Measurements from ENCODE around the gene RHOBTB1.

- TF ChIP-seq, protein P1, sequence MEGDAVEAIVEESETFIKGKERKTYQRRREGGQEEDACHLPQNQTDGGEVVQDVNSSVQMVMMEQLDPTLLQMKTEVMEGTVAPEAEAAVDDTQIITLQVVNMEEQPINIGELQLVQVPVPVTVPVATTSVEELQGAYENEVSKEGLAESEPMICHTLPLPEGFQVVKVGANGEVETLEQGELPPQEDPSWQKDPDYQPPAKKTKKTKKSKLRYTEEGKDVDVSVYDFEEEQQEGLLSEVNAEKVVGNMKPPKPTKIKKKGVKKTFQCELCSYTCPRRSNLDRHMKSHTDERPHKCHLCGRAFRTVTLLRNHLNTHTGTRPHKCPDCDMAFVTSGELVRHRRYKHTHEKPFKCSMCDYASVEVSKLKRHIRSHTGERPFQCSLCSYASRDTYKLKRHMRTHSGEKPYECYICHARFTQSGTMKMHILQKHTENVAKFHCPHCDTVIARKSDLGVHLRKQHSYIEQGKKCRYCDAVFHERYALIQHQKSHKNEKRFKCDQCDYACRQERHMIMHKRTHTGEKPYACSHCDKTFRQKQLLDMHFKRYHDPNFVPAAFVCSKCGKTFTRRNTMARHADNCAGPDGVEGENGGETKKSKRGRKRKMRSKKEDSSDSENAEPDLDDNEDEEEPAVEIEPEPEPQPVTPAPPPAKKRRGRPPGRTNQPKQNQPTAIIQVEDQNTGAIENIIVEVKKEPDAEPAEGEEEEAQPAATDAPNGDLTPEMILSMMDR (IDR thresholded peaks at IDR 0.05) = no peak
- TF ChIP-seq POLR2A (IDR thresholded peaks at IDR 0.05) (no peak), EP300 (IDR thresholded peaks at IDR 0.05) (no peak), POLR2AphosphoS5 (IDR thresholded peaks at IDR 0.05) (no peak)
Observed at GRCh38 chr10:60911216-60911615, 32.8 kb downstream of the RHOBTB1 start.

Data from suprapubic skin (tissue), 4 donors.